Endothelial cell of umbilical vein (primary cell): ENCODE data around the gene GABRA5. TPM values are rescaled to one million over a fixed set of nuclear protein-coding genes. Genes with fewer than 3 reads are reported as not detected.

Experiments
- BruUV-seq: library from RNA; stranded (reverse); fragments of 400-500 nt; replicated peaks from 2 replicates; lab custom pipeline; 2021; lab: Mats Ljungman, UMichigan
- CTCF ChIA-PET: fragments of 300-600, 350-600 bp; sonication (Branson Sonifier 250); formaldehyde crosslinking; loops from one replicate; lab custom pipeline; 2021; ENCODE audit warnings: antibody characterized with exemption, inconsistent platforms; lab: Charles Lee
- POLR2A ChIA-PET: fragments of 300-600, 350-600 bp; sonication (Branson Sonifier 250); formaldehyde crosslinking; loops from one replicate; lab custom pipeline; 2021; ENCODE audit warnings: antibody characterized with exemption, inconsistent platforms; lab: Charles Lee
- DNase-seq: peaks from one replicate; pipeline ENCODE4 v3.0.0-alpha.2; 2011; ENCODE audit warnings: low read depth, low spot score
- FAIRE-seq: peaks from 2 replicates; lab custom pipeline; 2011; peaks lifted over from hg19 to GRCh38; lab: Jason Lieb, UNC
- H2AFZ ChIP-seq: 2 replicates; pipeline ENCODE4 v1.6.0; 2012; ENCODE audit warnings: low read depth, low read length, control low read depth, inconsistent platforms
- H3K27ac ChIP-seq: 2 replicates; pipeline ENCODE4 v1.5.1; 2011; ENCODE audit warnings: low read depth, mild to moderate bottlenecking, control low read depth, low read length, moderate library complexity; ENCODE audit not compliant: insufficient read depth
- H3K27me3 ChIP-seq, 2 experiments: 2 replicates each; pipeline versions ENCODE4 v1.6.0 to v1.6.1; 2011; ENCODE audit warnings: low read length in 2 of 2, mixed read lengths in 1 of 2; ENCODE audit not compliant: control insufficient read depth in 2 of 2, insufficient read depth in 2 of 2
- H3K36me3 ChIP-seq, 2 experiments: 2 replicates in 1 of 2; 3 replicates in 1 of 2; pipeline ENCODE4 v1.5.1; 2011; ENCODE audit warnings: low read length in 2 of 2, mild to moderate bottlenecking in 1 of 2, moderate library complexity in 1 of 2; ENCODE audit not compliant: control insufficient read depth in 2 of 2, insufficient read depth in 2 of 2; ENCODE audit errors: extremely low read depth in 1 of 2
- H3K4me1 ChIP-seq: 3 replicates; pipeline ENCODE4 v1.5.1; 2011; ENCODE audit warnings: mild to moderate bottlenecking, low read length; ENCODE audit not compliant: control insufficient read depth, insufficient read depth; ENCODE audit errors: extremely low read depth
- H3K4me2 ChIP-seq: 2 replicates; pipeline ENCODE4 v1.6.1; 2011; ENCODE audit warnings: low read length, control low read depth, mixed read lengths; ENCODE audit not compliant: insufficient read depth
- H3K4me3 ChIP-seq, 3 experiments: fragments of 200-600 bp in 1 of 3; sonication (generic), shearing (Covaris generic) in 1 of 3; replicated peaks in 1 of 3; 2 replicates each; pipeline ENCODE4 v1.5.1; 2011 to 2016; ENCODE audit warnings: control low read depth in 3 of 3, low read length in 3 of 3, mild to moderate bottlenecking in 2 of 3, inconsistent platforms in 1 of 3, low read depth in 1 of 3, moderate library complexity in 1 of 3; ENCODE audit not compliant: insufficient read depth in 1 of 3
- H3K79me2 ChIP-seq: 2 replicates; pipeline ENCODE4 v1.6.0; 2012; ENCODE audit warnings: low read length, inconsistent platforms; ENCODE audit not compliant: control insufficient read depth, insufficient read depth
- H3K9ac ChIP-seq: replicated peaks from 2 replicates; pipeline ENCODE3; 2011; ENCODE audit warnings: low read length, control low read depth; ENCODE audit not compliant: insufficient read depth; ENCODE audit errors: extremely low read depth
- H3K9me1 ChIP-seq: replicated peaks from 3 replicates; pipeline ENCODE4 v1.6.0; 2011; ENCODE audit warnings: mild to moderate bottlenecking, low read length; ENCODE audit not compliant: control insufficient read depth, insufficient read depth; ENCODE audit errors: extremely low read depth
- H3K9me3 ChIP-seq: replicated peaks from 2 replicates; pipeline ENCODE4 v1.5.1; 2012; ENCODE audit warnings: low read length, inconsistent platforms; ENCODE audit not compliant: control insufficient read depth, insufficient read depth
- H4K20me1 ChIP-seq: replicated peaks from 2 replicates; pipeline ENCODE3; 2011; ENCODE audit warnings: mild to moderate bottlenecking, low read length; ENCODE audit not compliant: control insufficient read depth, insufficient read depth; ENCODE audit errors: extremely low read depth
- EZH2 ChIP-seq: IDR thresholded peaks from 2 replicates; pipeline ENCODE4 v1.6.1; 2012; ENCODE audit warnings: borderline replicate concordance, low read depth, mild to moderate bottlenecking, moderate library complexity, low read length, inconsistent platforms; ENCODE audit not compliant: severe bottlenecking
- FOS ChIP-seq: IDR thresholded peaks from 2 replicates; pipeline ENCODE4 v1.6.1; 2011; ENCODE audit warnings: mild to moderate bottlenecking, low read length, moderate library complexity, borderline replicate concordance; ENCODE audit not compliant: insufficient read depth
- GATA2 ChIP-seq: IDR thresholded peaks from 2 replicates; pipeline ENCODE4 v1.7.0; 2011; ENCODE audit warnings: low read depth, mild to moderate bottlenecking, moderate library complexity, mixed read lengths, low read length; ENCODE audit not compliant: insufficient read length, insufficient read depth
- JUN ChIP-seq: IDR thresholded peaks from 2 replicates; pipeline ENCODE4 v1.6.1; 2011; ENCODE audit warnings: borderline replicate concordance, low read depth; ENCODE audit not compliant: insufficient read length, insufficient read depth
- MAX ChIP-seq: IDR thresholded peaks from 2 replicates; pipeline ENCODE4 v1.6.1; 2011; ENCODE audit not compliant: insufficient read depth, insufficient read length
- MYC ChIP-seq: IDR thresholded peaks from one replicate; pipeline ENCODE4 v1.6.1; 2011; ENCODE audit warnings: mild to moderate bottlenecking, low read depth, low read length
- POLR2A ChIP-seq: IDR thresholded peaks from 2 replicates; pipeline ENCODE4 v1.6.1; 2012; ENCODE audit warnings: low read depth, mild to moderate bottlenecking, control low read depth, low read length
- POLR2AphosphoS5 ChIP-seq: IDR thresholded peaks from 2 replicates; pipeline ENCODE4 v1.6.1; 2012; ENCODE audit warnings: low read depth, mild to moderate bottlenecking, control low read depth, low read length, moderate library complexity; ENCODE audit not compliant: insufficient read depth
- dilution Hi-C: fragments of 300-500 bp; cut with MboI; formaldehyde crosslinking; loops from one replicate; pipeline ENCODE4 v1.15.0; 2019; ENCODE audit warnings: low sequenced_read_pairs; ENCODE audit not compliant: extremely low pct_ligation_motif_present
- intact Hi-C: fragments of 100-400 bp; cut with micrococcal nuclease; formaldehyde crosslinking; loops from one replicate; pipeline ENCODE4 v1.10.0; 2022
- polyA plus RNA-seq, 4 experiments: library from polyadenylated mRNA; depleted of rRNA in 3 of 4; stranded (reverse) in 3 of 4; unstranded in 1 of 4; fragments of >200 nt; gene quantifications; 2 replicates each; pipeline versions ENCODE4 v1.2.1 to v1.2.3, GENCODE V29; 2011 to 2012; ENCODE audit warnings: missing spikeins in 1 of 4
- total RNA-seq: library from RNA; stranded (reverse); gene quantifications from 2 replicates; pipeline ENCODE4 v1.2.3, GENCODE V29; 2021
- TF ChIP-seq, protein P1 (sequence below), 2 donors: IDR thresholded peaks; 1 replicate in 1 of 2; 2 replicates in 1 of 2; pipeline ENCODE4 v1.5.1; 2011; ENCODE audit warnings: low read length in 2 of 2, mild to moderate bottlenecking in 2 of 2, moderate library complexity in 2 of 2, control low read depth in 1 of 2, inconsistent platforms in 1 of 2, low read depth in 1 of 2; ENCODE audit not compliant: insufficient read depth in 1 of 2; ENCODE audit errors: extremely low read depth in 1 of 2

The GABRA5 gene
- total and polyA plus RNA-seq, 2 donors (not counting 3 experiments of a cell fraction or from before 2014, with no cell fraction given), result not detected

DNA sequence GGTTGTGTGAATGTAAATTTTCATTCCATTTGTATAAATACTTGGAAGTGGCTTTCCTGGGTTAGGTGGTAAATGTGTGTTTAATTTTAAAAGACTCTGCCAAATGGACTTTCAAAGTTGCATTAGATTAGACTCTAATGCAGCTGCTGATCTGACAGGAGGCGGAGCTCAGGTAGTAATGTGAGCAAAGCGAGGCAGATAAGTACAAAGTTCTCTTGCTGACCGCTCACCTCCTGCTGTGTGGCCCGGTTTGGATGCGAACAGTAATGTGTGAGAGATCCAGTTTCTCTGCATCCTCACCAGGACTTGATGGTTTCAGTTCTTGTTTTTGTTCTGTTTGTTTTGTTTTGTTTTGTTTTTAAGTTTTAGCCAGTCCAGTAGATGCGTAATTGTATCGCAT lies 34.9 kb upstream of the GABRA5 start:
- Histone ChIP-seq H4K20me1 (no peaks in the 10 kb centered on the region), H3K27me3 (no peaks in the 10 kb centered on the region), H3K9me1 (no peaks in the 10 kb centered on the region), H3K79me2 (no peaks in the 10 kb centered on the region), H3K9ac (no peak overlapping the region), H2AFZ (no peak overlapping the region), H3K27ac (no peak overlapping the region), H3K36me3 (no peaks in the 10 kb centered on the region), H3K4me1 (no peaks in the 10 kb centered on the region), H3K9me3 (no peaks in the 10 kb centered on the region), H3K4me3 (no peak overlapping the region), H3K4me2 (no peak overlapping the region)
- dilution Hi-C loops, result no loop called here
- intact Hi-C loops, result no loop called here
- FAIRE-seq, result no peak
- CTCF ChIA-PET, result no interaction called here
- TF ChIP-seq, protein P1, sequence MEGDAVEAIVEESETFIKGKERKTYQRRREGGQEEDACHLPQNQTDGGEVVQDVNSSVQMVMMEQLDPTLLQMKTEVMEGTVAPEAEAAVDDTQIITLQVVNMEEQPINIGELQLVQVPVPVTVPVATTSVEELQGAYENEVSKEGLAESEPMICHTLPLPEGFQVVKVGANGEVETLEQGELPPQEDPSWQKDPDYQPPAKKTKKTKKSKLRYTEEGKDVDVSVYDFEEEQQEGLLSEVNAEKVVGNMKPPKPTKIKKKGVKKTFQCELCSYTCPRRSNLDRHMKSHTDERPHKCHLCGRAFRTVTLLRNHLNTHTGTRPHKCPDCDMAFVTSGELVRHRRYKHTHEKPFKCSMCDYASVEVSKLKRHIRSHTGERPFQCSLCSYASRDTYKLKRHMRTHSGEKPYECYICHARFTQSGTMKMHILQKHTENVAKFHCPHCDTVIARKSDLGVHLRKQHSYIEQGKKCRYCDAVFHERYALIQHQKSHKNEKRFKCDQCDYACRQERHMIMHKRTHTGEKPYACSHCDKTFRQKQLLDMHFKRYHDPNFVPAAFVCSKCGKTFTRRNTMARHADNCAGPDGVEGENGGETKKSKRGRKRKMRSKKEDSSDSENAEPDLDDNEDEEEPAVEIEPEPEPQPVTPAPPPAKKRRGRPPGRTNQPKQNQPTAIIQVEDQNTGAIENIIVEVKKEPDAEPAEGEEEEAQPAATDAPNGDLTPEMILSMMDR (IDR thresholded peaks at IDR 0.05; ENCODE audit: extremely low read depth in 1 of 2, insufficient read depth in 1 of 2, low read depth in 1 of 2, low read length in 2 of 2), result no peak
- TF ChIP-seq GATA2, result no peak
- no peak for TF ChIP-seq POLR2AphosphoS5
- TF ChIP-seq FOS, result no peak
- TF ChIP-seq MYC, result no peak
- TF ChIP-seq EZH2, result no peak
- TF ChIP-seq JUN, result no peak
- no peak for TF ChIP-seq MAX
- no peak for TF ChIP-seq POLR2A
- POLR2A ChIA-PET, result no interaction called here
- no TSS peak for BruUV-seq
- no peak for DNase-seq
